HCT116 (cell line): Measurements from ENCODE around the gene CTDSP1. TPM values are rescaled to one million over a fixed set of nuclear protein-coding genes. Genes with fewer than 3 reads are reported as not detected.

Experiments
- ATAC-seq: fragments of 200-7000 bp; cut with Tn5 transposase; 2 replicates; pipeline ENCODE4 v1.9.1; 2020; ENCODE audit warnings: mild to moderate bottlenecking, moderate library complexity
- BruUV-seq: library from RNA; stranded (reverse); fragments of 400-500 nt; replicated peaks from 2 replicates; lab custom pipeline; 2021; lab: Mats Ljungman, UMichigan
- CTCF ChIA-PET: fragments of 300-600 bp; sonication (Branson Sonifier 250); formaldehyde crosslinking; loops from one replicate; lab custom pipeline; 2021; ENCODE audit warnings: antibody characterized with exemption; lab: Charles Lee
- POLR2A ChIA-PET: fragments of 300-600, 350-600 bp; sonication (Branson Sonifier 250); formaldehyde crosslinking; loops from one replicate; lab custom pipeline; 2021; ENCODE audit warnings: antibody characterized with exemption; lab: Charles Lee
- RAD21 ChIA-PET, 2 experiments: fragments of 300-600 bp; sonication (Branson Sonifier 250); formaldehyde crosslinking; loops; one replicate each; lab custom pipeline; 2023; ENCODE audit warnings: low total read pairs in 2 of 2; ENCODE audit not compliant: uncharacterized antibody in 2 of 2, unreplicated experiment in 2 of 2, low non-redundant PET in 1 of 2; lab: Charles Lee
- DNase-seq: peaks from one replicate; pipeline ENCODE4 v3.0.0-alpha.2; 2010; ENCODE audit warnings: low read depth, low spot score
- H2AFZ ChIP-seq: fragments of 200-600 bp; shearing (Covaris generic), sonication (generic); 2 replicates; pipeline ENCODE4 v1.6.1; 2017; ENCODE audit warnings: low read depth, mixed run types, mixed read lengths, antibody characterized with exemption, low read length; ENCODE audit not compliant: poor library complexity, severe bottlenecking
- H3K27ac ChIP-seq: 2 replicates; pipeline ENCODE4 v1.5.1; 2012; ENCODE audit warnings: low read depth, low read length
- H3K27me3 ChIP-seq: fragments of 200-600 bp; sonication (generic); 2 replicates; pipeline ENCODE4 v1.6.1; 2016; ENCODE audit warnings: mixed run types, low read length, mixed read lengths; ENCODE audit not compliant: insufficient read depth
- H3K36me3 ChIP-seq, 2 experiments: fragments of 200-500 bp in 1 of 2; fragments of 200-600 bp in 1 of 2; sonication (Bioruptor generic) in 1 of 2; sonication (generic) in 1 of 2; 2 replicates each; pipeline versions ENCODE4 v1.5.1 to v1.6.1; 2014 to 2016; ENCODE audit warnings: low read length in 2 of 2, inconsistent platforms in 1 of 2, mixed read lengths in 1 of 2, mixed run types in 1 of 2; ENCODE audit not compliant: insufficient read depth in 2 of 2, control insufficient read depth in 1 of 2
- H3K4me1 ChIP-seq, 2 experiments: fragments of 200-600 bp in 1 of 2; sonication (generic) in 1 of 2; 2 replicates each; pipeline versions ENCODE4 v1.5.1 to v1.6.1; 2012 to 2017; ENCODE audit warnings: low read length in 2 of 2, inconsistent platforms in 1 of 2, mild to moderate bottlenecking in 1 of 2, mixed read lengths in 1 of 2, mixed run types in 1 of 2, moderate library complexity in 1 of 2; ENCODE audit not compliant: insufficient read depth in 2 of 2, control insufficient read depth in 1 of 2
- H3K4me2 ChIP-seq: fragments of 200-600 bp; sonication (generic); 2 replicates; pipeline ENCODE4 v1.6.1; 2017; ENCODE audit warnings: mixed run types, low read length, mixed read lengths
- H3K4me3 ChIP-seq, 2 experiments: fragments of 200-600 bp in 1 of 2; sonication (generic) in 1 of 2; replicated peaks in 1 of 2; 2 replicates each; pipeline ENCODE4 v1.5.1; 2011 to 2016; ENCODE audit warnings: low read length in 2 of 2, control low read depth in 1 of 2, low read depth in 1 of 2, mild to moderate bottlenecking in 1 of 2, mixed read lengths in 1 of 2, mixed run types in 1 of 2
- H3K79me2 ChIP-seq: fragments of 200-600 bp; sonication (generic); 2 replicates; pipeline ENCODE4 v1.6.1; 2017; ENCODE audit warnings: mild to moderate bottlenecking, mixed run types, low read length, moderate library complexity, mixed read lengths; ENCODE audit not compliant: insufficient read depth
- H3K9ac ChIP-seq: fragments of 200-600 bp; sonication (generic); 2 replicates; pipeline ENCODE4 v1.6.1; 2016; ENCODE audit warnings: low read length, mixed read lengths
- H3K9me2 ChIP-seq: fragments of 200-600 bp; sonication (generic), shearing (Covaris generic); 2 replicates; pipeline ENCODE4 v1.6.1; 2017; ENCODE audit warnings: mixed run types, mild to moderate bottlenecking, moderate library complexity; ENCODE audit not compliant: insufficient read depth
- H3K9me3 ChIP-seq, 2 experiments: fragments of 200-500 bp in 1 of 2; fragments of 200-600 bp in 1 of 2; sonication (Bioruptor generic) in 1 of 2; sonication (generic) in 1 of 2; 2 replicates each; pipeline ENCODE4 v1.6.1; 2014 to 2017; ENCODE audit warnings: low read length in 2 of 2, mixed read lengths in 2 of 2, inconsistent platforms in 1 of 2, low read depth in 1 of 2, mild to moderate bottlenecking in 1 of 2, mixed run types in 1 of 2, moderate library complexity in 1 of 2; ENCODE audit not compliant: control insufficient read depth in 1 of 2, insufficient read depth in 1 of 2
- H4K20me1 ChIP-seq: fragments of 200-600 bp; sonication (generic), shearing (Covaris generic); 2 replicates; pipeline ENCODE4 v1.6.1; 2017; ENCODE audit warnings: mixed run types, mild to moderate bottlenecking, moderate library complexity; ENCODE audit not compliant: insufficient read depth
- CEBPB ChIP-seq: IDR thresholded peaks from 2 replicates; pipeline ENCODE4 v1.6.1; 2012; ENCODE audit warnings: low read depth
- FOSL1 ChIP-seq: IDR thresholded peaks from 2 replicates; pipeline ENCODE4 v1.6.1; 2012; ENCODE audit warnings: low read depth
- JUND ChIP-seq: IDR thresholded peaks from 2 replicates; pipeline ENCODE4 v1.6.1; 2012
- MAX ChIP-seq: IDR thresholded peaks from 2 replicates; pipeline ENCODE4 v1.6.1; 2012
- RAD21 ChIP-seq: IDR thresholded peaks from 2 replicates; pipeline ENCODE4 v1.6.1; 2012; ENCODE audit warnings: low read depth, mild to moderate bottlenecking
- SIN3A ChIP-seq: IDR thresholded peaks from 2 replicates; pipeline ENCODE4 v1.6.1; 2012; ENCODE audit warnings: low read depth
- SP1 ChIP-seq: IDR thresholded peaks from 2 replicates; pipeline ENCODE4 v1.6.1; 2012; ENCODE audit warnings: low read depth
- TCF7L2 ChIP-seq: IDR thresholded peaks from 2 replicates; pipeline ENCODE4 v1.7.0; 2011; ENCODE audit warnings: borderline replicate concordance, inconsistent platforms; ENCODE audit not compliant: insufficient read depth, insufficient read length; ENCODE audit errors: extremely low read depth
- ZFX ChIP-seq: fragments of 450-650 bp; IDR thresholded peaks from 2 replicates; pipeline ENCODE4 v1.6.1; 2017
- ZNF274 ChIP-seq: fragments of 200-500 bp; sonication (Bioruptor generic); IDR thresholded peaks from 2 replicates; pipeline ENCODE4 v1.6.1; 2014; ENCODE audit warnings: mild to moderate bottlenecking, low read depth, low read length, inconsistent platforms
- intact Hi-C: fragments of 100-400 bp; cut with micrococcal nuclease; formaldehyde crosslinking; loops from 2 replicates; pipeline ENCODE4 v1.10.0; 2022
- total RNA-seq: library from RNA; stranded (reverse); gene quantifications from one replicate; pipeline ENCODE4 v1.2.1, GENCODE V29; 2021; ENCODE audit not compliant: unreplicated experiment
- TF ChIP-seq, protein P1 (sequence below): IDR thresholded peaks from 2 replicates; pipeline ENCODE4 v1.6.1; 2011; ENCODE audit warnings: mild to moderate bottlenecking, low read length, moderate library complexity; ENCODE audit not compliant: insufficient replicate concordance; ENCODE audit errors: extremely low read depth

Gene CTDSP1
- total RNA-seq, 1 experiment from 2014 or later, result 90.7 TPM

DNA sequence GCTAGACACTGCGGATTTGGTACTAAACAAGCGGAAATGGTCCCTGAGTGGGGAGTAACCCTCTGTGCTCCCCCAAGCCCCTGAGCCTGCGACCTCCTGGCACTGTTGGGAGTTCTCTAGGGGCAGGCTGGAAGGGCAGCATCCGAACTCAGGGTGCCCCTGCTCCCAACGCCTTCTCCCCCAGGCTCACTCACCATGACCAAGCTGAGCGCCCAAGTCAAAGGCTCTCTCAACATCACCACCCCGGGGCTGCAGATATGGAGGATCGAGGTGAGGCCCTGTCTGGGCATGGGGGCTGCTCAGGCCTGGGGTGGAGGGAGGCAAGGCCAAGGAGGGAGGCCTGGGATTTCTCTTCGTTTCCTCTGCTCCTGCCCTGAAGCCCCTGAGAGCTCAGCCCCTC, 23.9 kb downstream of the CTDSP1 start (continued):
- TF ChIP-seq, protein P1, sequence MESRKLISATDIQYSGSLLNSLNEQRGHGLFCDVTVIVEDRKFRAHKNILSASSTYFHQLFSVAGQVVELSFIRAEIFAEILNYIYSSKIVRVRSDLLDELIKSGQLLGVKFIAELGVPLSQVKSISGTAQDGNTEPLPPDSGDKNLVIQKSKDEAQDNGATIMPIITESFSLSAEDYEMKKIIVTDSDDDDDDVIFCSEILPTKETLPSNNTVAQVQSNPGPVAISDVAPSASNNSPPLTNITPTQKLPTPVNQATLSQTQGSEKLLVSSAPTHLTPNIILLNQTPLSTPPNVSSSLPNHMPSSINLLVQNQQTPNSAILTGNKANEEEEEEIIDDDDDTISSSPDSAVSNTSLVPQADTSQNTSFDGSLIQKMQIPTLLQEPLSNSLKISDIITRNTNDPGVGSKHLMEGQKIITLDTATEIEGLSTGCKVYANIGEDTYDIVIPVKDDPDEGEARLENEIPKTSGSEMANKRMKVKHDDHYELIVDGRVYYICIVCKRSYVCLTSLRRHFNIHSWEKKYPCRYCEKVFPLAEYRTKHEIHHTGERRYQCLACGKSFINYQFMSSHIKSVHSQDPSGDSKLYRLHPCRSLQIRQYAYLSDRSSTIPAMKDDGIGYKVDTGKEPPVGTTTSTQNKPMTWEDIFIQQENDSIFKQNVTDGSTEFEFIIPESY, result no peak
- TF ChIP-seq, all 23 proteins: peak for 0

DNA sequence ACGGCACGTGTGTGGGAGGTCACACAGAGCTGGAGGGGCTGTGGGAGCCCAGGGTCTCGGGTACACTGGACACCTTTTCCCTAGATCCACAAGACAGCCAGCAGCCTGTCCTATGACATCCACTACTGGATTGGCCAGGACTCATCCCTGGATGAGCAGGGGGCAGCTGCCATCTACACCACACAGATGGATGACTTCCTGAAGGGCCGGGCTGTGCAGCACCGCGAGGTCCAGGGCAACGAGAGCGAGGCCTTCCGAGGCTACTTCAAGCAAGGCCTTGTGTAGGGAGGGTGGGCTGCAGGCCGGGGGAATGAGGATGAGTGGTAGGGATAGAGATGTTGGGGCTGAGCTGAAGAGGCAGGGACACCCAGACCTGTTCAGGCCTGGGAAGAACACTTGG, 25.9 kb downstream of the CTDSP1 start:
- ATAC-seq, result no peak
- CTCF ChIA-PET, result no interaction called here

More for the DNA sequence above, 25.9 kb downstream of the CTDSP1 start:
- DNase-seq, result no peak
- Histone ChIP-seq H3K9ac (no peak overlapping the region), H4K20me1 (no peaks in the 10 kb centered on the region), H3K79me2 (no peaks in the 10 kb centered on the region), H2AFZ (no peak overlapping the region), H3K4me1 (peaks cover 0 to 3% of the 10 kb centered on the region in 2 experiments; a peak in 1 of 4 replicates), H3K27me3 (no peaks in the 10 kb centered on the region), H3K36me3 (no peaks in the 10 kb centered on the region), H3K27ac (no peak overlapping the region), H3K4me3 (no peak overlapping the region), H3K9me3 (no peaks in the 10 kb centered on the region), H3K9me2 (no peaks in the 10 kb centered on the region), H3K4me2 (no peak overlapping the region)
- no TSS peak for BruUV-seq
- POLR2A ChIA-PET, result no interaction called here
- TF ChIP-seq FOSL1, result no peak
- TF ChIP-seq MAX, result no peak
- no peak for TF ChIP-seq JUND
- TF ChIP-seq RAD21, result no peak
- no peak for TF ChIP-seq ZNF274
- no peak for TF ChIP-seq SIN3A
- TF ChIP-seq CEBPB, result no peak
- TF ChIP-seq ZFX, result no peak
- TF ChIP-seq SP1, result no peak
- no peak for TF ChIP-seq TCF7L2
- RAD21 ChIA-PET, result no interaction called here
- intact Hi-C loops, result no loop called here
